Measurements from ENCODE around the gene USP24.

DNA sequence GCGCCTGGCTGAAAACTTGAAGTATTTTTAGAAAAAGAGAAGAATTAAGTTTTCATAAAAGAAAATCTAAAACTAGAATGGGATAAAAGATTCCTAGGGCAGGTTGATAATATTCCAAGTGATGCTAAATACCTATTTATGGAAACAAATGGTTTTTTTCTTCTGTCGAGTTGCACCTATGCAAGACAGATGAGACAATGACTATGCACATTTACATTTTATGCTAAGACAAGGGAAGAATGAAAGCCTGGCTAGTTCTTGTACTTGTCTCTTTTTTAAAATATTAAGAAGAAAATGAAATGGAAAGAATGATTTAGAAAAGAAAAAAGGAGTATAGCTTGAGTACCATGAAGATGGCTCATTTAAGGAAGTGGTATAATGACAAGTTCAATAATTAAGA is 24.4 kb upstream of the USP24 start:
- TF ChIP-seq, protein P1, sequence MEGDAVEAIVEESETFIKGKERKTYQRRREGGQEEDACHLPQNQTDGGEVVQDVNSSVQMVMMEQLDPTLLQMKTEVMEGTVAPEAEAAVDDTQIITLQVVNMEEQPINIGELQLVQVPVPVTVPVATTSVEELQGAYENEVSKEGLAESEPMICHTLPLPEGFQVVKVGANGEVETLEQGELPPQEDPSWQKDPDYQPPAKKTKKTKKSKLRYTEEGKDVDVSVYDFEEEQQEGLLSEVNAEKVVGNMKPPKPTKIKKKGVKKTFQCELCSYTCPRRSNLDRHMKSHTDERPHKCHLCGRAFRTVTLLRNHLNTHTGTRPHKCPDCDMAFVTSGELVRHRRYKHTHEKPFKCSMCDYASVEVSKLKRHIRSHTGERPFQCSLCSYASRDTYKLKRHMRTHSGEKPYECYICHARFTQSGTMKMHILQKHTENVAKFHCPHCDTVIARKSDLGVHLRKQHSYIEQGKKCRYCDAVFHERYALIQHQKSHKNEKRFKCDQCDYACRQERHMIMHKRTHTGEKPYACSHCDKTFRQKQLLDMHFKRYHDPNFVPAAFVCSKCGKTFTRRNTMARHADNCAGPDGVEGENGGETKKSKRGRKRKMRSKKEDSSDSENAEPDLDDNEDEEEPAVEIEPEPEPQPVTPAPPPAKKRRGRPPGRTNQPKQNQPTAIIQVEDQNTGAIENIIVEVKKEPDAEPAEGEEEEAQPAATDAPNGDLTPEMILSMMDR (IDR thresholded peaks at IDR 0.05) = no peak
- no peak for TF ChIP-seq POLR2A (IDR thresholded peaks at IDR 0.05)

All from esophagus squamous epithelium (tissue), 4 donors.